MCF 10A (cell line): Measurements from ENCODE around the gene RAB39B. TPM values are rescaled to one million over a fixed set of nuclear protein-coding genes. Genes with fewer than 3 reads are reported as not detected.
A peak's percentile ranks its signal among the peaks of the same experiment; 100 is the strongest.
"Not testable (repeated sequence)": the region's sequence is repeated elsewhere in the genome, so short reads cannot be mapped to it uniquely, and the experiment has no call there.

Source experiments
- BruUV-seq: library from RNA; stranded (reverse); fragments of 400-500 nt; replicated peaks from 2 replicates; lab custom pipeline; 2021; lab: Mats Ljungman, UMichigan
- CTCF ChIA-PET: fragments of 300-600 bp; sonication (Branson Sonifier 250); formaldehyde crosslinking; extraction: SDS; loops from one replicate; lab custom pipeline; 2021; ENCODE audit warnings: antibody characterized with exemption, inconsistent platforms; lab: Yijun Ruan, JAX
- POLR2A ChIA-PET: fragments of 300-600, 350-650 bp; sonication (Branson Sonifier 250); formaldehyde crosslinking; extraction: SDS; loops from one replicate; lab custom pipeline; 2020; ENCODE audit warnings: antibody characterized with exemption, inconsistent platforms; lab: Yijun Ruan, JAX
- DNase-seq: peaks from one replicate; pipeline ENCODE4 v3.0.0-alpha.2; 2018; ENCODE audit not compliant: unreplicated experiment
- H3K27ac Mint-ChIP-seq: one replicate; pipeline ENCODE4 v1.8.0; 2022; ENCODE audit warnings: mild to moderate bottlenecking, low read depth, mixed read lengths; ENCODE audit not compliant: unreplicated experiment
- H3K27me3 Mint-ChIP-seq: one replicate; pipeline ENCODE4 v1.8.0; 2022; ENCODE audit warnings: mixed read lengths; ENCODE audit not compliant: insufficient read depth, unreplicated experiment
- H3K36me3 Mint-ChIP-seq: one replicate; pipeline ENCODE4 v1.8.0; 2022; ENCODE audit warnings: mild to moderate bottlenecking, moderate library complexity, mixed read lengths; ENCODE audit not compliant: insufficient read depth, unreplicated experiment
- H3K4me1 Mint-ChIP-seq: one replicate; pipeline ENCODE4 v1.8.0; 2022; ENCODE audit warnings: mixed read lengths; ENCODE audit not compliant: insufficient read depth, unreplicated experiment
- H3K4me3 Mint-ChIP-seq: one replicate; pipeline ENCODE4 v1.8.0; 2022; ENCODE audit warnings: mild to moderate bottlenecking, moderate library complexity, mixed read lengths; ENCODE audit not compliant: unreplicated experiment
- H3K9me3 Mint-ChIP-seq: one replicate; pipeline ENCODE4 v1.8.0; 2022; ENCODE audit warnings: mixed read lengths; ENCODE audit not compliant: unreplicated experiment
- intact Hi-C: fragments of 100-400 bp; cut with micrococcal nuclease; formaldehyde crosslinking; loops from 2 replicates; pipeline ENCODE4 v1.14.1; 2022
- total RNA-seq: library from RNA; stranded (reverse); gene quantifications from 2 replicates; pipeline ENCODE4 v1.2.3, GENCODE V29; 2022
- TF ChIP-seq, protein P1 (sequence below): fragments of 200-600 bp; IDR thresholded peaks from one replicate; pipeline ENCODE4 v1.8.0; 2022; ENCODE audit warnings: antibody characterized with exemption, mild to moderate bottlenecking; ENCODE audit not compliant: unreplicated experiment

RAB39B gene
- total RNA-seq, 1 experiment from 2014 or later, result 5.0 TPM

GRCh38 chrX:155270969-155271368 is 6.7 kb upstream of the RAB39B start:
- Mint-ChIP-seq H3K9me3 (peaks cover 8% of the 10 kb centered on the region), H3K4me3 (no peak overlapping the region), H3K4me1 (no peaks in the 10 kb centered on the region), H3K36me3 (no peaks in the 10 kb centered on the region), H3K27me3 (no peaks in the 10 kb centered on the region), H3K27ac (no peak overlapping the region)
- TF ChIP-seq, protein P1, sequence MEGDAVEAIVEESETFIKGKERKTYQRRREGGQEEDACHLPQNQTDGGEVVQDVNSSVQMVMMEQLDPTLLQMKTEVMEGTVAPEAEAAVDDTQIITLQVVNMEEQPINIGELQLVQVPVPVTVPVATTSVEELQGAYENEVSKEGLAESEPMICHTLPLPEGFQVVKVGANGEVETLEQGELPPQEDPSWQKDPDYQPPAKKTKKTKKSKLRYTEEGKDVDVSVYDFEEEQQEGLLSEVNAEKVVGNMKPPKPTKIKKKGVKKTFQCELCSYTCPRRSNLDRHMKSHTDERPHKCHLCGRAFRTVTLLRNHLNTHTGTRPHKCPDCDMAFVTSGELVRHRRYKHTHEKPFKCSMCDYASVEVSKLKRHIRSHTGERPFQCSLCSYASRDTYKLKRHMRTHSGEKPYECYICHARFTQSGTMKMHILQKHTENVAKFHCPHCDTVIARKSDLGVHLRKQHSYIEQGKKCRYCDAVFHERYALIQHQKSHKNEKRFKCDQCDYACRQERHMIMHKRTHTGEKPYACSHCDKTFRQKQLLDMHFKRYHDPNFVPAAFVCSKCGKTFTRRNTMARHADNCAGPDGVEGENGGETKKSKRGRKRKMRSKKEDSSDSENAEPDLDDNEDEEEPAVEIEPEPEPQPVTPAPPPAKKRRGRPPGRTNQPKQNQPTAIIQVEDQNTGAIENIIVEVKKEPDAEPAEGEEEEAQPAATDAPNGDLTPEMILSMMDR, result no peak
- intact Hi-C loops, result no loop called here
- no peak for DNase-seq
- CTCF ChIA-PET, result no interaction called here
- POLR2A ChIA-PET, result interaction anchor here (0.6 kb wide), 1 partner anchor 468 kb away, joined by 5 read pairs; no protein-coding TSS in a partner anchor
- no TSS peak for BruUV-seq

GRCh38 chrX:155267995-155268394 is 3.7 kb upstream of the RAB39B start:
- H3K36me3 Mint-ChIP-seq, H3K9me3 Mint-ChIP-seq, H3K27ac Mint-ChIP-seq, intact Hi-C loops, H3K4me3 Mint-ChIP-seq, BruUV-seq, DNase-seq, H3K4me1 Mint-ChIP-seq, H3K27me3 Mint-ChIP-seq, POLR2A ChIA-PET: not testable (repeated sequence)
- CTCF ChIA-PET, result interaction anchor here (0.7 to 1.1 kb wide), 2 partner anchors 11 to 119 kb away, joined by 3 read pairs; no protein-coding TSS in a partner anchor

GRCh38 chrX:155266439-155266838 is 2.1 kb upstream of the RAB39B start:
- Mint-ChIP-seq H3K36me3 (peaks cover 7% of the 10 kb centered on the region), H3K4me3 (no peak overlapping the region), H3K27ac (no peak overlapping the region), H3K27me3 (no peaks in the 10 kb centered on the region), H3K9me3 (peaks cover 5% of the 10 kb centered on the region), H3K4me1 (no peaks in the 10 kb centered on the region)
- no TSS peak for BruUV-seq
- no peak for DNase-seq
- intact Hi-C loops, result no loop called here
- TF ChIP-seq, protein P1, result no peak
- ChIA-PET CTCF (no interaction called here), POLR2A (no interaction called here)

GRCh38 chrX:155262970-155263754 is 1.1 kb downstream of the RAB39B start:
- no peaks in the 10 kb centered on the region for H3K9me3 Mint-ChIP-seq
- TF ChIP-seq, protein P1, result no peak
- intact Hi-C loops, result loop anchor here (5.0 kb wide), 1 partner anchor 46 kb away; the partner anchor contains the start of gene VBP1
- no peaks in the 10 kb centered on the region for H3K4me1 Mint-ChIP-seq
- no peak overlapping the region for H3K4me3 Mint-ChIP-seq
- H3K36me3 Mint-ChIP-seq, result peaks cover 7% of the 10 kb centered on the region
- POLR2A ChIA-PET, result interaction anchor here (0.5 kb wide), 1 partner anchor 37 kb away, joined by 3 read pairs; no protein-coding TSS in a partner anchor
- TSS peak; percentile 43 for BruUV-seq
- no peak overlapping the region for H3K27ac Mint-ChIP-seq
- no peaks in the 10 kb centered on the region for H3K27me3 Mint-ChIP-seq
- DNase-seq, result no peak
- CTCF ChIA-PET, result no interaction called here
